ENCODE results near the gene TAS2R8.

The TAS2R8 gene, protein sequence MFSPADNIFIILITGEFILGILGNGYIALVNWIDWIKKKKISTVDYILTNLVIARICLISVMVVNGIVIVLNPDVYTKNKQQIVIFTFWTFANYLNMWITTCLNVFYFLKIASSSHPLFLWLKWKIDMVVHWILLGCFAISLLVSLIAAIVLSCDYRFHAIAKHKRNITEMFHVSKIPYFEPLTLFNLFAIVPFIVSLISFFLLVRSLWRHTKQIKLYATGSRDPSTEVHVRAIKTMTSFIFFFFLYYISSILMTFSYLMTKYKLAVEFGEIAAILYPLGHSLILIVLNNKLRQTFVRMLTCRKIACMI

DNA sequence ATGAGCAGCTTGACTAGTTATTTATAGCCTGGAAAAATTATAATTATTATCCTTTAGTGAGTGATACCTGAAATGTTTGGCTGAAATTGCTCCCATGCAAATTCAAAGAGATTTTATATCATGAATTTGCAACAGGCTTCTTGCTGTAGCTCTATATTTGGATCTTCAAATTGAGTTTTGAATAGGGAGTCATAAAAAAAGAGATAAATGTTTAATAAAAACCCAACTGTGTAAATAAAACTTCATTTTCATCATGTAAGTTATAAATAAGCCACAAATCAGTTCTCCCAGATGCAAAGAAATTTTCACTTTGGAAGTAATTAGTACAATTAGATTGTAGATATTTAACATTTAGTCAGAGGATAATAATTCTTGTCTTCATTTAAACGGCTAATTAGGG is at the start of gene TAS2R8:
Gene TAS2R8, minus strand, starts transcription at position 101 of the 400 bp plus-strand sequence. CDS start 306 bp downstream, outside the sequence.
- Histone ChIP-seq H3K4me3 (ENCODE audit: low read depth, low read length) (no peak within 1 kb of the TSS), H3K4me1 (ENCODE audit: control insufficient read depth, insufficient read depth, low read length) (peaks cover 11% of the 10 kb centered on the region), H3K9ac (ENCODE audit: low read depth, low read length) (no peak within 1 kb of the TSS), H3K36me3 (ENCODE audit: control insufficient read depth, insufficient read depth, low read length) (no peaks in the 10 kb centered on the region), H3K9me3 (ENCODE audit: control insufficient read depth, insufficient read depth, low read length) (no peaks in the 10 kb centered on the region), H3K27me3 (ENCODE audit: control insufficient read depth, insufficient read depth, low read length) (no peaks in the 10 kb centered on the region)

DNA sequence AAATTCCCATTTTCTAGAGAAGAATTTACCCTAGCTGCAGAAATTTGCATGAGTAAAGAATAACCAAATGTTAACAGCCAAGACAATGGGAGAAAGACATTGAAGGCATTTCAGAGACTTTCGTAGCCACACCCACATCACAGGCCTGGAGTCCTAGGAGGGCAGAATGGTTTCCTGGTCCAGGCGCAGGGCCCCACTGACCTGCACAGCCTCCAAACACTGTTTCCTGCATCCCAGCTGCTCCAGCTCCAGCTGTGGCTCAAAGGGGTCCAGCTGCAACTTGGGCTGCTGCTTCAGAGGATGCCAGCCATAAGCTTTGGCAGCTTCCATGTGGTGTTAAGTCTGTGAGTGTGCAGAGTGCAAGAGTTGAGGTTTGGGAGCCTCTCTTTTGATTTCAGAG is 48.7 kb upstream of the TAS2R8 start:
- Histone ChIP-seq H3K9me3 (ENCODE audit: control insufficient read depth, insufficient read depth, low read length) (peaks cover 9% of the 10 kb centered on the region), H3K9ac (ENCODE audit: low read depth, low read length) (no peak overlapping the region), H3K4me1 (ENCODE audit: control insufficient read depth, insufficient read depth, low read length) (no peaks in the 10 kb centered on the region), H3K27me3 (ENCODE audit: control insufficient read depth, insufficient read depth, low read length) (no peaks in the 10 kb centered on the region), H3K4me3 (ENCODE audit: low read depth, low read length) (no peak overlapping the region), H3K36me3 (ENCODE audit: control insufficient read depth, insufficient read depth, low read length) (no peaks in the 10 kb centered on the region)

DNA sequence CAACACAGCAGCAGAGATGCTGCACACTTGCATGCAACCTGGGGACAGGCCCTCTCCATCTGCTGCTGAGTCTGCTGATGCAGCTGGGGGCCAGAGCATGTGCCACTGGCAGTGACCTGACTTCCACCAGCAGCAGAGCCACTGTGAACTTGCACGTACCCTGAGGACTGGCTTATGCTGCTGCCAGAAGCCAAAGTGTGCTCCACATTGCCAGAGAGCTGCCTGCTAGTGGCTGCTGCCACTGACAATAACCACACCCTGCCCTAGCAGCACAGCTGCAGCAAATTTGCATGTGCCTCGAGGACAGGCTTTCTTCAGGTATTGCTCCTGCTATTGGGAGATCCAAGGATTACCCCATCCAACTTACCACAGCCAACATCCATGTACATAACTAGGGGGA is 46.7 kb upstream of the TAS2R8 start:
- Histone ChIP-seq H3K4me1 (ENCODE audit: control insufficient read depth, insufficient read depth, low read length) (no peaks in the 10 kb centered on the region), H3K9ac (ENCODE audit: low read depth, low read length) (no peak overlapping the region), H3K36me3 (ENCODE audit: control insufficient read depth, insufficient read depth, low read length) (no peaks in the 10 kb centered on the region), H3K9me3 (ENCODE audit: control insufficient read depth, insufficient read depth, low read length) (peaks cover 9% of the 10 kb centered on the region), H3K27me3 (ENCODE audit: control insufficient read depth, insufficient read depth, low read length) (no peaks in the 10 kb centered on the region), H3K4me3 (ENCODE audit: low read depth, low read length) (no peak overlapping the region)

DNA sequence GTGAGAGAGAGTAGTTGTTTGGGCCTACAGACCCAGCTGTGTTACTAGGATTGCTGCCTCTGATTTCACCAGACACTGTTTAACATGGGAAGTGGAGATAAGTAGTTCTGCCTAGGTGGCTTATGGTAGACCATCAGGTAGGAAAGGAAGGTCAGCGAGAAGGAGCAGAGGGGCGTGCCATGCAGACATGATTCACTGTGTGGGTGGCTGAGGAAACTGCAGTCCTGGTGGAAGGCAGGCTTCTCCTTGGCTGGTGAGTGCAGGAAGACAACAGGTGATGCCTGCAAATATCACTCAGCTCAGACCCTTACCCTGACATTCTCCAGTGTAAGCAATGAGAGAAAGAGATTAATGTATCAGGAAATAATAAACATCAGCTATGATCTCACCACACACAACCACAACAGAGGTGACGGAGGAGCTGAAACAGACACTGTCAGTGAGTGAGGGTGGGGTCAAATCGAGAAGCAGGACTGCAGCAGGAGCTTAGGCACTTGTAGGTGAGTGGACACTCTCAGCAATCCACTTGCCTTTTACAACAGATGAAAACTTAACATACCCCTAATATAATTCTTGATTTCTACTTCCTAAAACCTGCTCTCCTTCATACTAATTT is 44.3 kb upstream of the TAS2R8 start:
- peaks cover 6% of the 10 kb centered on the region for H3K9me3 ChIP-seq (ENCODE audit: control insufficient read depth, insufficient read depth, low read length)
- H3K36me3 ChIP-seq (ENCODE audit: control insufficient read depth, insufficient read depth, low read length): no peaks in the 10 kb centered on the region
- no peak overlapping the region for H3K9ac ChIP-seq (ENCODE audit: low read depth, low read length)
- H3K4me1 ChIP-seq (ENCODE audit: control insufficient read depth, insufficient read depth, low read length): no peaks in the 10 kb centered on the region
- no peaks in the 10 kb centered on the region for H3K27me3 ChIP-seq (ENCODE audit: control insufficient read depth, insufficient read depth, low read length)
- no peak overlapping the region for H3K4me3 ChIP-seq (ENCODE audit: low read depth, low read length)

DNA sequence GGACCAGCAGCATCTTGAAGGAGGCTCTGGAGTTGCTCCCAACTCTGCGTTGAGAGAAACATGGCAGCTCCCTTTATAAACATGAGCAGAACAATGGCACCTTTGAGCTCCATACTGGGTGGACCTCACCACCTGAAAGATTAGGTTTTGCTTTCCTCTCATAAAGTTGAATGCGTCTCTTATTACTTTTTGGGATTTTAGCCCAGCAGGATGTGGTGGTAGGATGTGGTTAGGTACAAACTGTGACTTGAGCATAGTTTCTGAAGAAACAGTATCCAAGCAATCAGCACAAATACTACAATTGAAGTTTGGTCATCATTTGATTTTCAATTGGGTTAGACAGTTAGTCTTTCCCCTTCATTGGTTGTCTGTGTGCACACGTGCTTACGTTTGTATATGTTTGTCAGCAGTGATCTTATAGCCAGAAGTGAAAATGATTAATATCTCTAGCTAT is 42.4 kb upstream of the TAS2R8 start, which contains the start of gene PRR4:
Gene PRR4, minus strand, starts transcription at position 51 of the 454 bp plus-strand sequence. Its CDS starts 38 bp downstream, at position 13.
- Histone ChIP-seq H3K9ac (ENCODE audit: low read depth, low read length) (no peak within 1 kb of the TSS), H3K9me3 (ENCODE audit: control insufficient read depth, insufficient read depth, low read length) (no peaks in the 10 kb centered on the region), H3K27me3 (ENCODE audit: control insufficient read depth, insufficient read depth, low read length) (no peaks in the 10 kb centered on the region)

DNA sequence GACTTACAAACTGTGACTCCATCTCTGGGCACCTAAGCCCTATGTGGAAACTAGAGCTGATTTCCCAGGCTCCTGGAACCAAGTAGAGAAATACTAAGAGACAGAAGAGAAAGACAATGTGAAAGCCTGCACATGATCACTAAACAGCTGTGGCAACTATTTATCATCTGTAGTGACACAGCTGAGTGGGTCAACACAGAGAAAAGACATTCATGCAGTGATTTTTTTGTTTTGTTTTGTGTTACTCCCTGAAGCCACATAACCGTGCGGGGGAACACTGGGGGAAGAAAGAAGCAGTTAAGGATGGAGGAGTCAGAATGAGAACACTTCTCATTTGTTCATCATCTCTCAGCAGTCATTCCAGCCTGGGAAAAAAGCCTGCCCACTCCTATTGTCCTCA is 40.7 kb upstream of the TAS2R8 start:
- Histone ChIP-seq H3K9ac (ENCODE audit: low read depth, low read length) (no peak overlapping the region), H3K27me3 (ENCODE audit: control insufficient read depth, insufficient read depth, low read length) (no peaks in the 10 kb centered on the region), H3K4me1 (ENCODE audit: control insufficient read depth, insufficient read depth, low read length) (no peaks in the 10 kb centered on the region), H3K9me3 (ENCODE audit: control insufficient read depth, insufficient read depth, low read length) (no peaks in the 10 kb centered on the region), H3K4me3 (ENCODE audit: low read depth, low read length) (no peak overlapping the region), H3K36me3 (ENCODE audit: control insufficient read depth, insufficient read depth, low read length) (no peaks in the 10 kb centered on the region)

More for the DNA sequence above, 42.4 kb upstream of the TAS2R8 start, which contains the start of gene PRR4:
- Histone ChIP-seq H3K36me3 (ENCODE audit: control insufficient read depth, insufficient read depth, low read length) (no peaks in the 10 kb centered on the region), H3K4me1 (ENCODE audit: control insufficient read depth, insufficient read depth, low read length) (no peaks in the 10 kb centered on the region), H3K4me3 (ENCODE audit: low read depth, low read length) (no peak within 1 kb of the TSS)

DNA sequence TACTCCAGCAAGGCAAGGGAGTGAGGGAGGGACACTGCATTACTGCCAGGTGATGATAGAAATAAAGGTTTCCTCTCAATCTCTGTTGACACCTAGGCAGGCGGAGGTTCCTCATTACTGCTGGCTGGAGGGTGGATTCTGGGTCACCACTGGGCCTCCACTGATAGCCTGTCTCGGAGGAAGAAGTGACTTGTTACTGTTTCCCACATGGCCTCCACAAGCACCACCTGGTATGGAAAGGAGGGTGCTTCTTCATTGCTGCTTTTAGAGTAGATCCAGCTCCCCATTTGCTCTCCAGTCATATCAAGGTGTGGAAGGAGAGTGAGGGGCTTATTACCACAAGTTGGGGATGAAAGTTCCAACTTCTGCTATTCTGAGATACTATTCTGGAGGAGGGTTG is 35.8 kb upstream of the TAS2R8 start:
- Histone ChIP-seq H3K36me3 (ENCODE audit: control insufficient read depth, insufficient read depth, low read length) (no peaks in the 10 kb centered on the region), H3K4me1 (ENCODE audit: control insufficient read depth, insufficient read depth, low read length) (no peaks in the 10 kb centered on the region), H3K4me3 (ENCODE audit: low read depth, low read length) (no peak overlapping the region), H3K27me3 (ENCODE audit: control insufficient read depth, insufficient read depth, low read length) (no peaks in the 10 kb centered on the region), H3K9ac (ENCODE audit: low read depth, low read length) (no peak overlapping the region), H3K9me3 (ENCODE audit: control insufficient read depth, insufficient read depth, low read length) (no peaks in the 10 kb centered on the region)

DNA sequence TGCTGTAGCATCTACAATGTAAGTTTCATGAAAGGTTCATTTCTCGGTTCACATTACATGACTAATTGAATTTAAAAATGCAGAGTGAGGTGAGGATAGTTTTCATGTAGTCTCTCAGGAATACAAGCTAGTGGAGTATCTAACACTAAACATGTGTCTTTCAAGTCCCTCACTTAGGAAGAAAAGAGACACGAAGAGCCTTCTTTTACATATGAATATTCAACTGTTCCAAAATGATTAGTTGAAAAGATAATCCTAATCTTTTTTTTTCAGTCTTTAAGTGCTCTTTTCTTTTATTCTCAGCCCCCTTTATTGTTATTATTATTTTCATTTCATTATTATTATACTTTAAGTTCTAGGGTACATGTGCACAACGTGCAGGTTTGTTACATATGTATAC is 31.4 kb upstream of the TAS2R8 start:
- Histone ChIP-seq H3K9ac (ENCODE audit: low read depth, low read length) (no peak overlapping the region), H3K9me3 (ENCODE audit: control insufficient read depth, insufficient read depth, low read length) (no peaks in the 10 kb centered on the region), H3K4me3 (ENCODE audit: low read depth, low read length) (no peak overlapping the region), H3K4me1 (ENCODE audit: control insufficient read depth, insufficient read depth, low read length) (no peaks in the 10 kb centered on the region), H3K27me3 (ENCODE audit: control insufficient read depth, insufficient read depth, low read length) (no peaks in the 10 kb centered on the region), H3K36me3 (ENCODE audit: control insufficient read depth, insufficient read depth, low read length) (no peaks in the 10 kb centered on the region)

DNA sequence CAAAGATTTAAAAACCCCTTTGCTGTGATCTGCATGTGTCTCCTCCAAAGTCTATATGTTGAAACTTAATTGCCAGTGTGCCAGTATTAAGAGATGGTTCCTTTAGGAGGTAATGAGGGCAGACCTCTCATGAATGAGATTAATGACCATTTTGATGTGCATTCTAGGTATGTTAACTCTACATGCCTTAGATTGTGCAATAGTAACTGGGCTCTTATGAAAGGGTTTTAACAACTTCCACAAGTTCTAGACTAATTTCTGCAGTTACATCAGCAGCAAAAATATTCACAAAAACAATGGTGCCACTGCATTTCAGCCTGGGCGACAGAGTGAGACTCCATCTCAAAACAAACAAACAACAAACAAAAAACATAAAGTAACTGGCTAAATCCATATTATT is 22.9 kb upstream of the TAS2R8 start:
- Histone ChIP-seq H3K9me3 (ENCODE audit: control insufficient read depth, insufficient read depth, low read length) (no peaks in the 10 kb centered on the region), H3K4me3 (ENCODE audit: low read depth, low read length) (no peak overlapping the region), H3K36me3 (ENCODE audit: control insufficient read depth, insufficient read depth, low read length) (no peaks in the 10 kb centered on the region), H3K27me3 (ENCODE audit: control insufficient read depth, insufficient read depth, low read length) (no peaks in the 10 kb centered on the region), H3K4me1 (ENCODE audit: control insufficient read depth, insufficient read depth, low read length) (no peaks in the 10 kb centered on the region), H3K9ac (ENCODE audit: low read depth, low read length) (no peak overlapping the region)

DNA sequence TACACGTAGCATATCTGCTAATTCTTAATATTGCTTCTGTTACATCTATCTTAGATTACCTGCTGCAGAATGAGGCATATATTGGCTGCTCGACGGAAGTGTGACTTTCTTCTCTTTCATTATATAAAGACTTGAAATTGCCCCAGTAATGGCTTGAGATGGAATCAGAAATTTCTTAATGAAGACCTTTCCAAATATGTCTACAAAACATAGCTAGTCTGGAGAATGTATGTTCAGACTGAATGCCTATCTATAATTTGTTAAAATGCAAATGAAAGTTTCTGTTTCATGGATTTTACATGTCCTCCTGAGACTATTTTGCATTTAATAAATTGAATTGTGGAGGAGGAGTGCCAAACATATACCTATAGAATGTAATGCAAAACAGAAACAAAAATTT is 19.2 kb upstream of the TAS2R8 start, which contains the start of gene TAS2R10:
Gene TAS2R10, minus strand, starts transcription at position 101 of the 400 bp plus-strand sequence. Its CDS starts 89 bp downstream, at position 12.
- Histone ChIP-seq H3K9me3 (ENCODE audit: control insufficient read depth, insufficient read depth, low read length) (no peaks in the 10 kb centered on the region), H3K27me3 (ENCODE audit: control insufficient read depth, insufficient read depth, low read length) (no peaks in the 10 kb centered on the region), H3K36me3 (ENCODE audit: control insufficient read depth, insufficient read depth, low read length) (no peaks in the 10 kb centered on the region), H3K4me1 (ENCODE audit: control insufficient read depth, insufficient read depth, low read length) (no peaks in the 10 kb centered on the region), H3K4me3 (ENCODE audit: low read depth, low read length) (no peak within 1 kb of the TSS), H3K9ac (ENCODE audit: low read depth, low read length) (no peak within 1 kb of the TSS)

DNA sequence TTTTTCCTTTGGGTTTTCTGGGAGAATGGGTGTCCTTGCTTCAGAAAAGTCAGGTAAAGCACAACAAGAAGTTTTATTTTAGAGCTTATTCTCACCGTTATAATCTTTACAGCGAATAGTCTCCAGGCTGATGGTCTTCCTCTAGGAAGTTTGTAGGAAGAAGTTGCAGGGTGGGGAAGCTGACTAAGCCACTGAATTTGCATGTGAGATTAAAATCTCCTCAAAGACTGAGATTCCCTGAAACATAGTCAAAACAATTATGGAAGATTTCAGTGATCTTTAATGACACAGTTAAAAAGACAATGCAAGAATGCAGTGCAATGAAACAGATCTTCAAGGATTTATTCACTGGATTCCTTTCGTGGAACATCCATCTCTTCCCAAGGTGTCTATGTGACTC is 17.9 kb upstream of the TAS2R8 start:
- Histone ChIP-seq H3K36me3 (ENCODE audit: control insufficient read depth, insufficient read depth, low read length) (no peaks in the 10 kb centered on the region), H3K9me3 (ENCODE audit: control insufficient read depth, insufficient read depth, low read length) (no peaks in the 10 kb centered on the region), H3K27me3 (ENCODE audit: control insufficient read depth, insufficient read depth, low read length) (no peaks in the 10 kb centered on the region), H3K4me3 (ENCODE audit: low read depth, low read length) (no peak overlapping the region), H3K9ac (ENCODE audit: low read depth, low read length) (no peak overlapping the region), H3K4me1 (ENCODE audit: control insufficient read depth, insufficient read depth, low read length) (no peaks in the 10 kb centered on the region)

All from iPS-15b (cell line).